Astrocyte (in vitro differentiated cells and primary cell): ENCODE data around the gene CXCL11. TPM values are rescaled to one million over a fixed set of nuclear protein-coding genes. Genes with fewer than 3 reads are reported as not detected.

Experiments
- DNase-seq: peaks from one replicate; pipeline ENCODE4 v3.0.0-alpha.2; 2010; ENCODE audit warnings: low read depth
- FAIRE-seq: peaks from 2 replicates; lab custom pipeline; 2011; peaks lifted over from hg19 to GRCh38; lab: Jason Lieb, UNC
- H2AFZ ChIP-seq: 2 replicates; pipeline ENCODE4 v1.6.0; 2012; ENCODE audit warnings: low read depth, low read length, inconsistent platforms
- H3K27ac ChIP-seq: 2 replicates; pipeline ENCODE4 v1.5.1; 2011; ENCODE audit warnings: low read depth, low read length, inconsistent platforms
- H3K27me3 ChIP-seq: 2 replicates; pipeline ENCODE4 v1.6.0; 2011; ENCODE audit warnings: low read length, inconsistent platforms; ENCODE audit not compliant: insufficient read depth
- H3K36me3 ChIP-seq: 2 replicates; pipeline ENCODE4 v1.5.1; 2011; ENCODE audit warnings: low read length, inconsistent platforms; ENCODE audit not compliant: insufficient read depth
- H3K4me1 ChIP-seq: 2 replicates; pipeline ENCODE4 v1.5.1; 2011; ENCODE audit warnings: low read length, inconsistent platforms; ENCODE audit not compliant: insufficient read depth
- H3K4me2 ChIP-seq: 2 replicates; pipeline ENCODE4 v1.6.0; 2012; ENCODE audit warnings: low read length, inconsistent platforms
- H3K4me3 ChIP-seq: 2 replicates; pipeline ENCODE4 v1.5.1; 2011; ENCODE audit warnings: low read depth, mild to moderate bottlenecking, low read length, inconsistent platforms; ENCODE audit not compliant: insufficient read depth
- H3K79me2 ChIP-seq: 2 replicates; pipeline ENCODE4 v1.6.0; 2012; ENCODE audit warnings: mild to moderate bottlenecking, low read length, inconsistent platforms; ENCODE audit not compliant: insufficient read depth
- H3K9ac ChIP-seq: 2 replicates; pipeline ENCODE4 v1.6.0; 2012; ENCODE audit warnings: mild to moderate bottlenecking, low read length, inconsistent platforms
- H3K9me3 ChIP-seq: 2 replicates; pipeline ENCODE4 v1.5.1; 2012; ENCODE audit warnings: low read depth, mild to moderate bottlenecking, low read length, inconsistent platforms; ENCODE audit not compliant: insufficient read depth
- H4K20me1 ChIP-seq: 2 replicates; pipeline ENCODE4 v1.6.0; 2012; ENCODE audit warnings: low read length, inconsistent platforms; ENCODE audit not compliant: insufficient read depth
- H3K27ac Mint-ChIP-seq: one replicate; pipeline ENCODE4 v1.8.0; 2021; ENCODE audit warnings: mild to moderate bottlenecking, mixed read lengths; ENCODE audit not compliant: unreplicated experiment
- H3K27me3 Mint-ChIP-seq: one replicate; pipeline ENCODE4 v1.8.0; 2021; ENCODE audit warnings: low read depth, mixed read lengths; ENCODE audit not compliant: unreplicated experiment
- H3K36me3 Mint-ChIP-seq: one replicate; pipeline ENCODE4 v1.8.0; 2021; ENCODE audit warnings: low read depth, mixed read lengths; ENCODE audit not compliant: unreplicated experiment
- H3K4me1 Mint-ChIP-seq: one replicate; pipeline ENCODE4 v1.8.0; 2021; ENCODE audit warnings: low read depth, mixed read lengths; ENCODE audit not compliant: unreplicated experiment
- H3K4me3 Mint-ChIP-seq: one replicate; pipeline ENCODE4 v1.8.0; 2021; ENCODE audit warnings: mild to moderate bottlenecking, moderate library complexity, mixed read lengths; ENCODE audit not compliant: unreplicated experiment
- H3K9me3 Mint-ChIP-seq: one replicate; pipeline ENCODE4 v1.8.0; 2021; ENCODE audit warnings: mild to moderate bottlenecking, mixed read lengths; ENCODE audit not compliant: unreplicated experiment
- EZH2 ChIP-seq: IDR thresholded peaks from 2 replicates; pipeline ENCODE4 v1.6.1; 2012; ENCODE audit warnings: mild to moderate bottlenecking, low read length, inconsistent platforms; ENCODE audit not compliant: insufficient read depth
- total RNA-seq: library from RNA; stranded (reverse); gene quantifications from 2 replicates; pipeline ENCODE4 v1.2.1, GENCODE V29; 2021
- TF ChIP-seq, protein P1 (sequence below): IDR thresholded peaks from 2 replicates; pipeline ENCODE4 v1.5.1; 2011; ENCODE audit warnings: low read depth, mild to moderate bottlenecking, inconsistent platforms, low read length, moderate library complexity; ENCODE audit not compliant: insufficient read depth

The CXCL11 gene
- total RNA-seq, 1 donor from 2014 or later, result 5.8 TPM

DNA sequence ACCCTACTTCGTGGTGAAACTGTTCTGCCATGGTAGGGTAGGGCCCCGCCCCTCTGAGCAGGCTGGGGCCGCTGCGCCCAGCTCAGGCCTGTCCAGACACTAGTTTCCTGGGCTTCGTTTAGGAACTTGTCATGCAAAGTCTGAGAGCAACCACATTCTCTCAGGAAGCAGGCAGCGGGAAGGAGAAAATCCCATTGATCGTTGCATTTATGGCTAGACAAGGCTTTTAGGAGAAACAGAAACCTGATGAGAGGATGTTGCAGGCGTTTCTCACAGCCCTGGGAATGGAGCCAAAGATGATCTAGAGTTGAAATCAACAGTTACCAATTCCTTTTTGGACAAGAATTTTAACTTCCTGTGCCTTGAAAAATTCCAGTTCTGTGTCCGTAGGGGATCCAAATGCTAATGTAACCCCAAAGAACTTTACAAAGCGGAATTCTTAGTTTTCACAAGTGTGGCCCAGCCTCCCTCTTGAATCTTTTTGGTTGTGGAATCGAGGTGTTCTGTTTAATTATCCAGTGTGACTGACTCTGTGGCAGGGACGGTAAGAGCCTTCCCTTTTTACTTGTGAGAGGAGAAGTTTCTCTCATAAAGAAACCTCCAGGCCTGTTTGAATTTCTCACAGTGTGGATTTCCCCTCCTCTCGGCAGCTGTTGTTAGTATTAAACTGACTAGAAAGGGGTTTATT, 24.0 kb downstream of the CXCL11 start:
- DNase-seq (peak; percentile 46), FAIRE-seq (peak; percentile 86)
- Histone ChIP-seq H3K9me3 (no peaks in the 10 kb centered on the region), H3K27me3 (peaks cover 3% of the 10 kb centered on the region), H3K79me2 (no peaks in the 10 kb centered on the region), H3K9ac (peak overlapping the region; percentile 39), H3K36me3 (no peaks in the 10 kb centered on the region), H3K4me3 (peak overlapping the region; percentile 13), H3K4me1 (peaks cover 12% of the 10 kb centered on the region), H4K20me1 (no peaks in the 10 kb centered on the region), H3K27ac (peak overlapping the region; percentile 10), H3K4me2 (peak overlapping the region; percentile 77), H2AFZ (peak overlapping the region; percentile 64)
- H3K4me3 Mint-ChIP-seq, result no peak overlapping the region
- peaks cover 2% of the 10 kb centered on the region for H3K9me3 Mint-ChIP-seq
- H3K27me3 Mint-ChIP-seq, result no peaks in the 10 kb centered on the region
- TF ChIP-seq, protein P1, sequence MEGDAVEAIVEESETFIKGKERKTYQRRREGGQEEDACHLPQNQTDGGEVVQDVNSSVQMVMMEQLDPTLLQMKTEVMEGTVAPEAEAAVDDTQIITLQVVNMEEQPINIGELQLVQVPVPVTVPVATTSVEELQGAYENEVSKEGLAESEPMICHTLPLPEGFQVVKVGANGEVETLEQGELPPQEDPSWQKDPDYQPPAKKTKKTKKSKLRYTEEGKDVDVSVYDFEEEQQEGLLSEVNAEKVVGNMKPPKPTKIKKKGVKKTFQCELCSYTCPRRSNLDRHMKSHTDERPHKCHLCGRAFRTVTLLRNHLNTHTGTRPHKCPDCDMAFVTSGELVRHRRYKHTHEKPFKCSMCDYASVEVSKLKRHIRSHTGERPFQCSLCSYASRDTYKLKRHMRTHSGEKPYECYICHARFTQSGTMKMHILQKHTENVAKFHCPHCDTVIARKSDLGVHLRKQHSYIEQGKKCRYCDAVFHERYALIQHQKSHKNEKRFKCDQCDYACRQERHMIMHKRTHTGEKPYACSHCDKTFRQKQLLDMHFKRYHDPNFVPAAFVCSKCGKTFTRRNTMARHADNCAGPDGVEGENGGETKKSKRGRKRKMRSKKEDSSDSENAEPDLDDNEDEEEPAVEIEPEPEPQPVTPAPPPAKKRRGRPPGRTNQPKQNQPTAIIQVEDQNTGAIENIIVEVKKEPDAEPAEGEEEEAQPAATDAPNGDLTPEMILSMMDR, result no peak
- TF ChIP-seq EZH2, result no peak
- no peaks in the 10 kb centered on the region for H3K36me3 Mint-ChIP-seq
- peaks cover 17% of the 10 kb centered on the region for H3K4me1 Mint-ChIP-seq
- peak overlapping the region; percentile 93 for H3K27ac Mint-ChIP-seq

DNA sequence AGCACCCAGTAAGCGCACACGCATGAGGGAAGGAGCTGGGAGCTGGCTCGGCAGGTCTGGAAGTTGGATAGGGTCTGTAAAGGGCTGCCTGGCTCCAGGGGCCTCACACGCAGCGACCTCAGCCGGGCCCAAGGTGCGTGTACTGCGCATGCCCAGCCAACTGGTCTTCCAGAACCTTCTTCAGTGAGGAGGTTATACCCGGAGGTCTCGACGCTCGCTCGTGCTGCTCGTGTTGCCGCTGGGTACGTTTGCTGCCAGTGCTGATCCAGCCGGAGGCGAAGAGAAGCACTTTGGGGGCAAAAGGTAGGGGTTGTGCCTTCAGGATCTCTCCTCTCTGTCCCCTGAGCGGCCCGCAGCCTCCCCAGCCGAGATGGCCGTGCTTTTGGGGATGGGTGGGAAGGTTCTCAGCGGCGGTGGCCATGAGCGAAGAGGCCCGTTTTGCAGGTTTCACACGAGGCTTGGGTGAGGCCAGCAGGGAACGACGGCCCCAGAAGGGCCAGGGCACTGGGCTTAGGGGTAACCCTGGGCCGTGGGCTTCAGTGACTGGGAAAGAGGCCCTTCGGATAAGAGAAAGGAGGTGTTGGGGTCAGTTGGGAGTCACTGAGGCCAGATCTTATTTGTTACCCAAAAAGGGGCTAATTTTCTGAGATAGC, 24.7 kb downstream of the CXCL11 start:
- no peak overlapping the region for H3K4me3 Mint-ChIP-seq
- H4K20me1 ChIP-seq, result no peaks in the 10 kb centered on the region
- peak overlapping the region; percentile 93 for H3K27ac Mint-ChIP-seq
- H3K27me3 Mint-ChIP-seq, result no peaks in the 10 kb centered on the region
- peaks cover 16% of the 10 kb centered on the region for H3K4me1 Mint-ChIP-seq
- H3K36me3 Mint-ChIP-seq, result no peaks in the 10 kb centered on the region
- TF ChIP-seq, protein P1, result no peak
- TF ChIP-seq EZH2, result no peak
- DNase-seq, result no peak
- H3K9ac ChIP-seq, result no peak overlapping the region
- no peak overlapping the region for H3K4me3 ChIP-seq
- no peak overlapping the region for H2AFZ ChIP-seq
- H3K27ac ChIP-seq, result no peak overlapping the region
- peaks cover 3% of the 10 kb centered on the region for H3K27me3 ChIP-seq
- H3K4me1 ChIP-seq, result peaks cover 12% of the 10 kb centered on the region
- H3K9me3 ChIP-seq, result no peaks in the 10 kb centered on the region
- H3K9me3 Mint-ChIP-seq, result peaks cover 2% of the 10 kb centered on the region
- no peaks in the 10 kb centered on the region for H3K36me3 ChIP-seq
- no peaks in the 10 kb centered on the region for H3K79me2 ChIP-seq
- peak overlapping the region; percentile 77 for H3K4me2 ChIP-seq
- no peak for FAIRE-seq

DNA sequence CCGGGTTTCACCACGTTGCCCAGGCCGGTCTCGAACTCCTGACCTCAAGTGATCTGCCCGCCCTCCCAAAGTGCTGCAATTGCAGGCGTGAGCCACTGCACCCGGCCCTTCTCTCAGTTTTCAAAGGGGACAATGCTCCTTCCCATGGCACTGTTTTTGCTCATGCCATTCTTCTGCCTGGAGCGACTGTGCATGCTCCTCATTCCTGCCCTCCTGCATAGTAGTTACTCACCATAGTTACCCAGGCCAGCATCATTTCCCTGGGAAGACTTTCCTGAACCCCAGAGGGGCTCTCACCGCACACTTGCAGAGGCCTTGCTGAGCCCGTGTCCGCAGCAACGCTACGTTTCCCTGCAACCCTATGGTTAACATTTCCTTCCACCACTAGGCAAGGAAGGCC, 25.3 kb downstream of the CXCL11 start:
- Mint-ChIP-seq H3K4me1 (peaks cover 16% of the 10 kb centered on the region), H3K27ac (no peak overlapping the region), H3K27me3 (no peaks in the 10 kb centered on the region), H3K36me3 (no peaks in the 10 kb centered on the region), H3K4me3 (no peak overlapping the region), H3K9me3 (peaks cover 2% of the 10 kb centered on the region)
- DNase-seq (no peak), FAIRE-seq (no peak)
- H4K20me1 ChIP-seq, result no peaks in the 10 kb centered on the region
- peaks cover 12% of the 10 kb centered on the region for H3K4me1 ChIP-seq
- H3K4me2 ChIP-seq, result no peak overlapping the region
- H3K9me3 ChIP-seq, result no peaks in the 10 kb centered on the region
- H3K4me3 ChIP-seq, result no peak overlapping the region
- no peaks in the 10 kb centered on the region for H3K36me3 ChIP-seq
- H3K79me2 ChIP-seq, result no peaks in the 10 kb centered on the region
- H3K9ac ChIP-seq, result no peak overlapping the region
- H3K27ac ChIP-seq, result no peak overlapping the region
- no peak overlapping the region for H2AFZ ChIP-seq
- TF ChIP-seq EZH2, result no peak
- TF ChIP-seq, protein P1, result no peak
- peaks cover 3% of the 10 kb centered on the region for H3K27me3 ChIP-seq
